ENCODE data around the gene TTC7B. TPM values are rescaled to one million over a fixed set of nuclear protein-coding genes. Genes with fewer than 3 reads are reported as not detected.

TTC7B gene
- total and polyA plus RNA-seq, 9 of the 15 experiments (the other 6 are each of a cell fraction or from before 2014, with no cell fraction given), result 2.2 to 77.2 (median 36.7) TPM

DNA sequence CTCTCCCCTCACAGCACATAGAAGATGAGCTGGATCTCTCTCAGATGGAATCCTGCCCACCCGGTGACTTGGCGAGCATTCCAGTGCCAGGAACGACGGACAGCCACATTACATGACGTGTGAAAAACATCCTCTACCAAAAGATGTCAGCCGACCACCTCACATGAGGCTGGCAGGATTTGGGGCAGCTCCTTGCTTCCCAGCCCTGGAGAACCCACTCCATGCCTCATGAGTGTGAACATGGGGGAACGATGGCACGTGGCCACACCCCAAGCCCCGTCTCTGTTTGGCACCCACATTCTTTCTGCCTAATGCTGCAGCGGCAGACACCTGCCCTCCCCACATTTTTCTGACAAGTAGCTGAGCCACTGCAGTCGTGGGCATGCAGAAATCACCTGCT, 216.9 kb downstream of the TTC7B start:
- DNase-seq (ENCODE audit: extremely low read depth in 1 of 4, low spot score in 3 of 4), result no peak
- H3K9me3 ChIP-seq (replicated peaks; ENCODE audit: control insufficient read depth, insufficient read depth, low read depth, low read length), result no peaks in the 10 kb centered on the region
- no peaks in the 10 kb centered on the region for H3K27me3 ChIP-seq (ENCODE audit: control insufficient read depth in 2 of 2, insufficient read depth in 2 of 2, low read length in 2 of 2)
- H3K27ac ChIP-seq (ENCODE audit: extremely low read depth, low read depth, low read length), result no peak overlapping the region
- no peaks in the 10 kb centered on the region; the same call in 2 of the 3 replicates for H3K36me3 ChIP-seq (ENCODE audit: control insufficient read depth, insufficient read depth, low read length)
- 78% methylated on average over 10 of the region's 11 CpGs for WGBS (ENCODE audit: insufficient coverage, low coverage, missing lambda C conversion rate)
- no peak overlapping the region for H3K9ac ChIP-seq (ENCODE audit: insufficient read depth in 1 of 2, low read depth in 2 of 2, low read length in 2 of 2)
- no peaks in the 10 kb centered on the region for H4K20me1 ChIP-seq (replicated peaks; ENCODE audit: control insufficient read depth, insufficient read depth, low read length)
- no peak for ATAC-seq
- ChIA-PET POLR2A (no interaction called here), CTCF (ENCODE audit: low intra/inter-chr PET ratio) (interaction anchor here (1.1 kb wide), 1 partner anchor 298 kb away, joined by 3 read pairs; no protein-coding TSS in a partner anchor)
- no peak overlapping the region for H2AFZ ChIP-seq (ENCODE audit: low read depth, low read length)
- H3K4me3 ChIP-seq, result no peak overlapping the region
- H3K4me1 ChIP-seq (replicated peaks in 1 of 2; ENCODE audit: control insufficient read depth in 2 of 2, insufficient read depth in 2 of 2, low read length in 2 of 2), result peaks cover 0 to 6% of the 10 kb centered on the region in 2 experiments; a peak in 2 of 5 replicates
- intact Hi-C loops (cut with micrococcal nuclease) (no loop called here), in situ Hi-C loops (cut with MboI) (no loop called here)
- no peak for FAIRE-seq
- no TSS peak for BruUV-seq (replicated peaks)
- no peaks in the 10 kb centered on the region for H3K9me1 ChIP-seq (ENCODE audit: control insufficient read depth, insufficient read depth, low read length)
- H3K4me2 ChIP-seq (ENCODE audit: insufficient read depth, low read length), result no peak overlapping the region
- no peaks in the 10 kb centered on the region for H3K79me2 ChIP-seq (ENCODE audit: control insufficient read depth, insufficient read depth, low read length)
- TF ChIP-seq MEF2A (IDR thresholded peaks at IDR 0.05; ENCODE audit: control insufficient read depth, low read depth, low read length) (no peak), HEY1 (CRISPR knock-in tag; IDR thresholded peaks at IDR 0.05; ENCODE audit: borderline replicate concordance) (no peak), HDAC2 (IDR thresholded peaks at IDR 0.05) (no peak), SMAD3 (CRISPR knock-in tag; conservative IDR thresholded peaks at IDR 0.05) (no peak), PPARD (CRISPR knock-in tag; IDR thresholded peaks at IDR 0.05) (no peak), RAD21 (CRISPR knock-in tag; conservative IDR thresholded peaks at IDR 0.05 in 1 of 2, IDR thresholded peaks at IDR 0.05 in 1 of 2) (no peak), MAFG (tag; conservative IDR thresholded peaks at IDR 0.05) (no peak), NCOA6 (IDR thresholded peaks at IDR 0.05) (no peak), JUND (IDR thresholded peaks at IDR 0.05; ENCODE audit: borderline replicate concordance, low read depth, low read length) (no peak), JUND (tag; IDR thresholded peaks at IDR 0.05; ENCODE audit: borderline replicate concordance, low read depth, low read length) (no peak), POU5F1 (IDR thresholded peaks at IDR 0.05; ENCODE audit: borderline replicate concordance, low read depth, low read length, partially characterized antibody) (no peak), MAX (CRISPR knock-in tag; IDR thresholded peaks at IDR 0.05) (no peak), DNMT1 (IDR thresholded peaks at IDR 0.05) (no peak), TRIM28 (IDR thresholded peaks at IDR 0.05) (no peak), HDAC8 (tag; IDR thresholded peaks at IDR 0.05) (no peak), MEF2D (tag; conservative IDR thresholded peaks at IDR 0.05; ENCODE audit: low read depth) (no peak), HNRNPK (IDR thresholded peaks at IDR 0.05; ENCODE audit: low read depth, low read length, poor library complexity, severe bottlenecking) (no peak)
- TF ChIP-seq, protein P1, sequence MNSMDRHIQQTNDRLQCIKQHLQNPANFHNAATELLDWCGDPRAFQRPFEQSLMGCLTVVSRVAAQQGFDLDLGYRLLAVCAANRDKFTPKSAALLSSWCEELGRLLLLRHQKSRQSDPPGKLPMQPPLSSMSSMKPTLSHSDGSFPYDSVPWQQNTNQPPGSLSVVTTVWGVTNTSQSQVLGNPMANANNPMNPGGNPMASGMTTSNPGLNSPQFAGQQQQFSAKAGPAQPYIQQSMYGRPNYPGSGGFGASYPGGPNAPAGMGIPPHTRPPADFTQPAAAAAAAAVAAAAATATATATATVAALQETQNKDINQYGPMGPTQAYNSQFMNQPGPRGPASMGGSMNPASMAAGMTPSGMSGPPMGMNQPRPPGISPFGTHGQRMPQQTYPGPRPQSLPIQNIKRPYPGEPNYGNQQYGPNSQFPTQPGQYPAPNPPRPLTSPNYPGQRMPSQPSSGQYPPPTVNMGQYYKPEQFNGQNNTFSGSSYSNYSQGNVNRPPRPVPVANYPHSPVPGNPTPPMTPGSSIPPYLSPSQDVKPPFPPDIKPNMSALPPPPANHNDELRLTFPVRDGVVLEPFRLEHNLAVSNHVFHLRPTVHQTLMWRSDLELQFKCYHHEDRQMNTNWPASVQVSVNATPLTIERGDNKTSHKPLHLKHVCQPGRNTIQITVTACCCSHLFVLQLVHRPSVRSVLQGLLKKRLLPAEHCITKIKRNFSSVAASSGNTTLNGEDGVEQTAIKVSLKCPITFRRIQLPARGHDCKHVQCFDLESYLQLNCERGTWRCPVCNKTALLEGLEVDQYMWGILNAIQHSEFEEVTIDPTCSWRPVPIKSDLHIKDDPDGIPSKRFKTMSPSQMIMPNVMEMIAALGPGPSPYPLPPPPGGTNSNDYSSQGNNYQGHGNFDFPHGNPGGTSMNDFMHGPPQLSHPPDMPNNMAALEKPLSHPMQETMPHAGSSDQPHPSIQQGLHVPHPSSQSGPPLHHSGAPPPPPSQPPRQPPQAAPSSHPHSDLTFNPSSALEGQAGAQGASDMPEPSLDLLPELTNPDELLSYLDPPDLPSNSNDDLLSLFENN (IDR thresholded peaks at IDR 0.05; ENCODE audit: low read depth in 2 of 2, low read length in 2 of 2), result no peak

Measured in K562 (cell line).